Measurements from ENCODE around the gene A1BG. TPM values are rescaled to one million over a fixed set of nuclear protein-coding genes. Genes with fewer than 3 reads are reported as not detected.
A peak's percentile ranks its signal among the peaks of the same experiment; 100 is the strongest.

Gene A1BG
- total RNA-seq, 1 donor from 2014 or later, result 5.7 TPM

GRCh38 chr19:58366585-58367430 is 13.5 kb upstream of the A1BG start:
- ATAC-seq (no peak), DNase-seq (peak; percentile 16)
- intact Hi-C loops (cut with micrococcal nuclease), result no loop called here

- ATAC-seq, result no peak
- DNase-seq, result no peak
- intact Hi-C loops (cut with micrococcal nuclease), result no loop called here
These were observed 10.9 kb upstream of the A1BG start for GRCh38 chr19:58364146-58364545.

- peak; percentile 96 for ATAC-seq
- intact Hi-C loops (cut with micrococcal nuclease), result no loop called here
- DNase-seq, result peak; percentile 99
These were observed 9.1 kb upstream of the A1BG start, which contains the start of gene ZNF497 for GRCh38 chr19:58362272-58362994. Gene ZNF497, minus strand, starts transcription at chr19:58362751. Its CDS starts 5,116 bp downstream, at chr19:58357635.

GRCh38 chr19:58361900-58362271 is 8.6 kb upstream of the A1BG start:
- DNase-seq (peak; percentile 69), ATAC-seq (peak; percentile 16)
- intact Hi-C loops (cut with micrococcal nuclease), result no loop called here

GRCh38 chr19:58357481-58358145 is 4.3 kb upstream of the A1BG start:
- DNase-seq, result peak; percentile 24
- intact Hi-C loops (cut with micrococcal nuclease), result no loop called here
- no peak for ATAC-seq

- DNase-seq, result peak; percentile 35
- ATAC-seq, result peak; percentile 14
- intact Hi-C loops (cut with micrococcal nuclease), result no loop called here
These were observed 3.6 kb upstream of the A1BG start for GRCh38 chr19:58356766-58357480.

- peak; percentile 50 for ATAC-seq
- intact Hi-C loops (cut with micrococcal nuclease), result no loop called here
- peak; percentile 55 for DNase-seq
These were observed 2.8 kb upstream of the A1BG start for GRCh38 chr19:58355908-58356765.

- DNase-seq, result no peak
- intact Hi-C loops (cut with micrococcal nuclease), result no loop called here
- no peak for ATAC-seq
These were observed 2.0 kb upstream of the A1BG start for GRCh38 chr19:58355215-58355796.

GRCh38 chr19:58354478-58355030 is 1.3 kb upstream of the A1BG start:
- no peak for DNase-seq
- intact Hi-C loops (cut with micrococcal nuclease), result no loop called here
- no peak for ATAC-seq

- intact Hi-C loops (cut with micrococcal nuclease), result no loop called here
- ATAC-seq (no peak), DNase-seq (no peak)
These were observed 605 bp upstream of the A1BG start for GRCh38 chr19:58353717-58354477.

GRCh38 chr19:58351990-58352755 is 1.1 kb downstream of the A1BG start:
- DNase-seq (no peak), ATAC-seq (no peak)
- intact Hi-C loops (cut with micrococcal nuclease), result no loop called here

GRCh38 chr19:58351558-58351878 is 1.8 kb downstream of the A1BG start:
- intact Hi-C loops (cut with micrococcal nuclease), result no loop called here
- ATAC-seq, result no peak
- no peak for DNase-seq

GRCh38 chr19:58350871-58351557 is 2.3 kb downstream of the A1BG start:
- no peak for DNase-seq
- intact Hi-C loops (cut with micrococcal nuclease), result no loop called here
- ATAC-seq, result no peak

- DNase-seq (peak; percentile 39), ATAC-seq (peak; percentile 24)
- intact Hi-C loops (cut with micrococcal nuclease), result no loop called here
These were observed 3.1 kb downstream of the A1BG start for GRCh38 chr19:58350001-58350861.

GRCh38 chr19:58349590-58349989 is 3.7 kb downstream of the A1BG start:
- DNase-seq, result no peak
- intact Hi-C loops (cut with micrococcal nuclease), result no loop called here

More at GRCh38 chr19:58349590-58349989, 3.7 kb downstream of the A1BG start:
- ATAC-seq, result no peak

Data from left ventricle myocardium superior (tissue), 1 donor.